ENCODE results near the gene XIRP1.
A peak's percentile ranks its signal among the peaks of the same experiment; 100 is the strongest.
"Not testable (repeated sequence)": the region's sequence is repeated elsewhere in the genome, so short reads cannot be mapped to it uniquely, and the experiment has no call there.

Gene XIRP1

GRCh38 chr3:39178553-39178952, 13.8 kb downstream of the XIRP1 start:
- in situ Hi-C loops (cut with MboI; ENCODE audit: low sequenced_read_pairs, unreplicated experiment): no loop called here
- no peak for DNase-seq (ENCODE audit: low spot score)
- TF ChIP-seq CTCF (IDR thresholded peaks at IDR 0.05; ENCODE audit: borderline replicate concordance, control extremely low read depth, extremely low read depth, insufficient read depth, missing control alignments): no peak

- TF ChIP-seq CTCF (IDR thresholded peaks at IDR 0.05; ENCODE audit: borderline replicate concordance, control extremely low read depth, extremely low read depth, insufficient read depth, missing control alignments): no peak
- in situ Hi-C loops (cut with MboI; ENCODE audit: low sequenced_read_pairs, unreplicated experiment): no loop called here
- DNase-seq (ENCODE audit: low spot score): peak; percentile 78
Measured at GRCh38 chr3:39177708-39178332, 14.6 kb downstream of the XIRP1 start.

- in situ Hi-C loops (cut with MboI; ENCODE audit: low sequenced_read_pairs, unreplicated experiment): no loop called here
- DNase-seq (ENCODE audit: low spot score): no peak
- no peak for TF ChIP-seq CTCF (IDR thresholded peaks at IDR 0.05; ENCODE audit: borderline replicate concordance, control extremely low read depth, extremely low read depth, insufficient read depth, missing control alignments)
Measured at GRCh38 chr3:39176025-39176714, 16.2 kb downstream of the XIRP1 start.

- in situ Hi-C loops (cut with MboI; ENCODE audit: low sequenced_read_pairs, unreplicated experiment): no loop called here
- DNase-seq (ENCODE audit: low spot score): no peak
- TF ChIP-seq CTCF (IDR thresholded peaks at IDR 0.05; ENCODE audit: borderline replicate concordance, control extremely low read depth, extremely low read depth, insufficient read depth, missing control alignments): no peak
Measured at GRCh38 chr3:39173318-39174125, 18.9 kb downstream of the XIRP1 start.

- TF ChIP-seq CTCF (IDR thresholded peaks at IDR 0.05; ENCODE audit: borderline replicate concordance, control extremely low read depth, extremely low read depth, insufficient read depth, missing control alignments): no peak
- no peak for DNase-seq (ENCODE audit: low spot score)
Measured at GRCh38 chr3:39171860-39172259, 20.5 kb downstream of the XIRP1 start.

GRCh38 chr3:39170877-39171276, 21.5 kb downstream of the XIRP1 start:
- in situ Hi-C loops (cut with MboI; ENCODE audit: low sequenced_read_pairs, unreplicated experiment); DNase-seq (ENCODE audit: low spot score): not testable (repeated sequence)

More at GRCh38 chr3:39171860-39172259, 20.5 kb downstream of the XIRP1 start:
- in situ Hi-C loops (cut with MboI; ENCODE audit: low sequenced_read_pairs, unreplicated experiment): no loop called here

GRCh38 chr3:39170461-39170860, 21.9 kb downstream of the XIRP1 start:
- DNase-seq (ENCODE audit: low spot score): no peak
- TF ChIP-seq CTCF (IDR thresholded peaks at IDR 0.05; ENCODE audit: borderline replicate concordance, control extremely low read depth, extremely low read depth, insufficient read depth, missing control alignments): no peak
- in situ Hi-C loops (cut with MboI; ENCODE audit: low sequenced_read_pairs, unreplicated experiment): no loop called here
